A549 (cell line): ENCODE data around the gene SRF. TPM values are rescaled to one million over a fixed set of nuclear protein-coding genes. Genes with fewer than 3 reads are reported as not detected.

Source experiments
- ATAC-seq, 2 experiments: fragments of 200-7000 bp in 1 of 2; fragments of >200 bp in 1 of 2; cut with Nextera tagmentation in 1 of 2; cut with Tn5 transposase in 1 of 2; 3 replicates each; pipeline versions ENCODE4 v1.8.0 to v1.9.1; 2018 to 2020; ENCODE audit warnings: mild to moderate bottlenecking in 1 of 2, moderate library complexity in 1 of 2
- CTCF ChIA-PET: fragments of 300-600 bp; sonication (Branson Sonifier 250); formaldehyde crosslinking; extraction: SDS; loops from one replicate; lab custom pipeline; 2021; ENCODE audit warnings: antibody characterized with exemption, inconsistent platforms; lab: Yijun Ruan, JAX
- POLR2A ChIA-PET: fragments of 350-600 bp; formaldehyde crosslinking; extraction: SDS; loops from one replicate; lab custom pipeline; 2021; ENCODE audit warnings: antibody characterized with exemption, inconsistent platforms; lab: Yijun Ruan, JAX
- DNase-seq, 2 experiments: peaks; one replicate each; pipeline versions ENCODE4 v3.0.0 to v3.0.0-alpha.2; 2011 to 2016; ENCODE audit warnings: low read depth in 1 of 2, low spot score in 1 of 2
- FAIRE-seq: peaks from 2 replicates; lab custom pipeline; 2011; peaks lifted over from hg19 to GRCh38; lab: Jason Lieb, UNC
- H3K27ac ChIP-seq, 2 experiments: fragments of >200 bp; sonication (Bioruptor Twin); formaldehyde crosslinking; 3 replicates each; pipeline ENCODE4 v1.5.1; 2016 to 2017
- H3K4me1 ChIP-seq: fragments of >200 bp; sonication (Bioruptor Twin); formaldehyde crosslinking; 3 replicates; pipeline ENCODE4 v1.6.1; 2016
- H3K4me2 ChIP-seq: fragments of >200 bp; sonication (Bioruptor Twin); formaldehyde crosslinking; 3 replicates; pipeline ENCODE4 v1.6.1; 2016
- H3K4me3 ChIP-seq: fragments of >200 bp; sonication (Bioruptor Twin); formaldehyde crosslinking; 3 replicates; pipeline ENCODE4 v1.5.1; 2016
- H3K9me3 ChIP-seq: fragments of >200 bp; sonication (Bioruptor Twin); formaldehyde crosslinking; 3 replicates; pipeline ENCODE4 v1.6.1; 2016
- BCL3 ChIP-seq: fragments of >200 bp; sonication (Bioruptor Twin); formaldehyde crosslinking; IDR thresholded peaks from 3 replicates; pipeline ENCODE4 v1.6.1; 2016
- CEBPB ChIP-seq, 2 experiments: fragments of >200 bp in 1 of 2; sonication (Bioruptor Twin) in 1 of 2; formaldehyde crosslinking in 1 of 2; IDR thresholded peaks; 2 replicates each; pipeline ENCODE4 v1.6.1; 2012 to 2016
- CHD2 ChIP-seq: fragments of 150-350 bp; IDR thresholded peaks from 2 replicates; pipeline ENCODE4 v1.6.1; 2014; ENCODE audit warnings: low read length; ENCODE audit not compliant: partially characterized antibody
- CTCF ChIP-seq: fragments of >200 bp; sonication (Bioruptor Twin); formaldehyde crosslinking; IDR thresholded peaks from 3 replicates; pipeline ENCODE4 v1.5.1; 2016
- EHMT2 ChIP-seq: fragments of 200-600 bp; sonication (generic); IDR thresholded peaks from 2 replicates; pipeline ENCODE4 v1.6.1; 2016; ENCODE audit warnings: antibody characterized with exemption, low read depth, mild to moderate bottlenecking, moderate library complexity
- EP300 ChIP-seq, 2 experiments: fragments of >200 bp; sonication (Bioruptor Twin); formaldehyde crosslinking; IDR thresholded peaks; 2 replicates in 1 of 2; 3 replicates in 1 of 2; pipeline ENCODE4 v1.6.1; 2016 to 2017
- ESRRA ChIP-seq: fragments of 150-350 bp; IDR thresholded peaks from 2 replicates; pipeline ENCODE4 v1.6.1; 2014; ENCODE audit warnings: mild to moderate bottlenecking, low read length, borderline replicate concordance
- GATA3 ChIP-seq: IDR thresholded peaks from 2 replicates; pipeline ENCODE4 v1.6.1; 2012; ENCODE audit warnings: borderline replicate concordance
- HEYL ChIP-seq: fragments of 250-450 bp; sonication (Bioruptor Pico); IDR thresholded peaks from 2 replicates; pipeline ENCODE4 v1.8.0; 2021; ENCODE audit warnings: mild to moderate bottlenecking, moderate library complexity
- HMGXB4 ChIP-seq: fragments of 250-450 bp; sonication (Bioruptor Pico); IDR thresholded peaks from 2 replicates; pipeline ENCODE4 v1.5.0; 2021; ENCODE audit warnings: mild to moderate bottlenecking, moderate library complexity, borderline replicate concordance
- HOXB13 ChIP-seq: fragments of 250-450 bp; sonication (Bioruptor Pico); IDR thresholded peaks from 2 replicates; pipeline ENCODE4 v1.5.0; 2020; ENCODE audit warnings: low read depth, mild to moderate bottlenecking, moderate library complexity
- JUNB ChIP-seq: fragments of >200 bp; sonication (Bioruptor Twin); formaldehyde crosslinking; IDR thresholded peaks from 2 replicates; pipeline ENCODE4 v1.6.1; 2016
- KDM1A ChIP-seq: fragments of 200-600 bp; sonication (generic); IDR thresholded peaks from 2 replicates; pipeline ENCODE4 v1.6.1; 2016; ENCODE audit warnings: low read depth, mild to moderate bottlenecking
- KDM5A ChIP-seq: fragments of 200-600 bp; sonication (generic); IDR thresholded peaks from 2 replicates; pipeline ENCODE4 v1.6.1; 2016; ENCODE audit warnings: antibody characterized with exemption, mild to moderate bottlenecking
- NPAS2 ChIP-seq: fragments of 250-450 bp; sonication (Bioruptor Pico); IDR thresholded peaks from 2 replicates; pipeline ENCODE4 v1.8.0; 2022; ENCODE audit warnings: mild to moderate bottlenecking, moderate library complexity, borderline replicate concordance
- PBX3 ChIP-seq: IDR thresholded peaks from 2 replicates; pipeline ENCODE4 v1.6.1; 2012
- PHF8 ChIP-seq: fragments of 200-600 bp; sonication (generic); IDR thresholded peaks from 2 replicates; pipeline ENCODE4 v1.6.1; 2016; ENCODE audit warnings: low read depth, mild to moderate bottlenecking, antibody characterized with exemption, moderate library complexity, borderline replicate concordance
- POLR2A ChIP-seq: IDR thresholded peaks from 2 replicates; pipeline ENCODE4 v1.6.1; 2012; ENCODE audit warnings: mild to moderate bottlenecking, low read length
- RAD21 ChIP-seq, 2 experiments: fragments of >200 bp in 1 of 2; sonication (Bioruptor Twin) in 1 of 2; formaldehyde crosslinking in 1 of 2; IDR thresholded peaks in 1 of 2; conservative IDR thresholded peaks in 1 of 2; 2 replicates in 1 of 2; 3 replicates in 1 of 2; pipeline ENCODE4 v1.6.1; 2012 to 2018; ENCODE audit warnings: inconsistent platforms in 1 of 2
- RARB ChIP-seq: fragments of 250-450 bp; sonication (Bioruptor Pico); IDR thresholded peaks from 2 replicates; pipeline ENCODE4 v1.8.0; 2021; ENCODE audit warnings: mild to moderate bottlenecking, moderate library complexity
- RCOR1 ChIP-seq: fragments of 150-350 bp; IDR thresholded peaks from 2 replicates; pipeline ENCODE4 v1.6.1; 2014; ENCODE audit warnings: antibody characterized with exemption, low read length, low read depth
- RNF2 ChIP-seq: fragments of 200-600 bp; sonication (generic); IDR thresholded peaks from 2 replicates; pipeline ENCODE4 v1.6.1; 2016; ENCODE audit warnings: low read depth, mild to moderate bottlenecking, antibody characterized with exemption, moderate library complexity, borderline replicate concordance
- SMC3 ChIP-seq: fragments of >200 bp; sonication (Bioruptor Twin); formaldehyde crosslinking; IDR thresholded peaks from 3 replicates; pipeline ENCODE4 v1.6.1; 2018; ENCODE audit warnings: inconsistent platforms
- SREBF2 ChIP-seq: fragments of 450-650 bp; IDR thresholded peaks from 2 replicates; pipeline ENCODE4 v1.6.1; 2014; ENCODE audit warnings: mild to moderate bottlenecking, moderate library complexity
- TP53 ChIP-seq: fragments of 250-450 bp; sonication (Bioruptor Pico); IDR thresholded peaks from 2 replicates; pipeline ENCODE4 v1.5.0; 2021; ENCODE audit warnings: mild to moderate bottlenecking, moderate library complexity
- USF2 ChIP-seq: fragments of 450-650 bp; IDR thresholded peaks from 2 replicates; pipeline ENCODE4 v1.6.1; 2014; ENCODE audit warnings: antibody characterized with exemption
- ZC3H11A ChIP-seq: fragments of 450-650 bp; IDR thresholded peaks from 2 replicates; pipeline ENCODE4 v1.6.1; 2014; ENCODE audit warnings: antibody characterized with exemption, mild to moderate bottlenecking
- ZFP36 ChIP-seq: fragments of 450-650 bp; IDR thresholded peaks from 2 replicates; pipeline ENCODE4 v1.6.1; 2014; ENCODE audit warnings: borderline replicate concordance; ENCODE audit not compliant: partially characterized antibody
- WGBS: methylation state at CpG from one replicate; pipeline ENCODE4 v1.1.6; 2017; ENCODE audit errors: missing lambda C conversion rate; 5-methylcytosine and 5-hydroxymethylcytosine counted together
- polyA plus RNA-seq, 4 experiments: library from polyadenylated mRNA; depleted of rRNA in 3 of 4; stranded (reverse); fragments of >200 nt; fragmentation: RNase III in 1 of 4; extraction: RNeasy Plus Mini Kit Qiagen cat#74134 plus additional on column Dnase treatment in 1 of 4; gene quantifications; 2 replicates in 3 of 4; 3 replicates in 1 of 4; pipeline ENCODE4 v1.2.3, GENCODE V29; 2011 to 2017

SRF gene
- polyA plus RNA-seq, 2 of the 4 experiments (the other 2 are of a cell fraction): 14.0 to 16.7 TPM

- WGBS: 60% methylated on average over 8 of the region's 14 CpGs
- Histone ChIP-seq H3K27ac (no peak overlapping the region), H3K4me1 (peaks cover 8% of the 10 kb centered on the region; the same call in 1 of the 3 replicates), H3K9me3 (no peaks in the 10 kb centered on the region), H3K4me3 (no peak overlapping the region), H3K4me2 (no peak overlapping the region)
- ATAC-seq: no peak
- ChIA-PET CTCF (interaction anchor here (1.4 to 6.2 kb wide), 8 partner anchors 32 to 241 kb away, joined by 4 to 69 read pairs (median 12); partner anchors contain the start of gene PTK7), POLR2A (no interaction called here)
- no peak for DNase-seq
- no peak for TF ChIP-seq RNF2
- TF ChIP-seq USF2: no peak
- no peak for TF ChIP-seq SMC3
- TF ChIP-seq CHD2: no peak
- no peak for TF ChIP-seq KDM1A
- TF ChIP-seq SREBF2: no peak
- no peak for TF ChIP-seq PHF8
- no peak for TF ChIP-seq EHMT2
- TF ChIP-seq NPAS2 (CRISPR knock-in tag): no peak
- no peak for TF ChIP-seq ESRRA
- TF ChIP-seq TP53 (CRISPR knock-in tag): no peak
- no peak for TF ChIP-seq CEBPB (IDR thresholded peaks at IDR 0.05)
- TF ChIP-seq HMGXB4 (CRISPR knock-in tag): no peak
- no peak for TF ChIP-seq POLR2A
- no peak for TF ChIP-seq GATA3
- no peak for TF ChIP-seq ZFP36
- no peak for TF ChIP-seq RARB (CRISPR knock-in tag)
- TF ChIP-seq HOXB13 (CRISPR knock-in tag): no peak
- TF ChIP-seq ZC3H11A: no peak
- FAIRE-seq: no peak
Observed at GRCh38 chr6:43142101-43142500, 29.0 kb upstream of the SRF start.

- WGBS: 12% methylated on average over 17 of the region's 25 CpGs
Observed at GRCh38 chr6:43143235-43144128, 27.6 kb upstream of the SRF start.

More at GRCh38 chr6:43143235-43144128, 27.6 kb upstream of the SRF start:
- POLR2A ChIA-PET: interaction anchor here (1.0 to 1.1 kb wide), 2 partner anchors 84 to 159 kb away, joined by 3 to 6 read pairs; partner anchors contain the start of genes KLC4, MRPL2 and PPP2R5D
- Histone ChIP-seq H3K4me1 (peaks cover 8% of the 10 kb centered on the region; the same call in 1 of the 3 replicates), H3K4me2 (peak overlapping the region; percentile 45; the same call in 2 of the 3 replicates), H3K27ac (peak overlapping the region in 1 of 2 experiments; percentile 44; a peak in 2 of 6 replicates), H3K9me3 (no peaks in the 10 kb centered on the region), H3K4me3 (no peak overlapping the region)
- DNase-seq (peak; percentile 59 to 78), ATAC-seq (peak; percentile 95 to 99), FAIRE-seq (no peak)
- CTCF ChIA-PET: interaction anchor here (0.5 to 6.2 kb wide), 69 partner anchors 8 to 851 kb away, joined by 3 to 69 read pairs (median 4); partner anchors contain the start of genes CNPY3, CUL7, KLHDC3 and MEA1
- TF ChIP-seq RARB (CRISPR knock-in tag) (no peak), RNF2 (no peak), GATA3 (no peak), RCOR1 (no peak), PBX3 (no peak), JUNB (no peak), BCL3 (no peak), HEYL (CRISPR knock-in tag) (no peak), RAD21 (conservative IDR thresholded peaks at IDR 0.05 in 1 of 2, IDR thresholded peaks at IDR 0.05 in 1 of 2) (peak; percentile 86 to 88), NPAS2 (CRISPR knock-in tag) (no peak), ESRRA (no peak), CTCF (peak; percentile 76), EP300 (IDR thresholded peaks at IDR 0.05) (no peak), KDM5A (no peak), KDM1A (no peak), SMC3 (peak; percentile 74)
